Esophagus muscularis mucosa (tissue), 4 donors: ENCODE data around the gene STON2. TPM values are rescaled to one million over a fixed set of nuclear protein-coding genes. Genes with fewer than 3 reads are reported as not detected.

Source experiments
- DNase-seq: peaks from one replicate; pipeline ENCODE4 v3.0.0-alpha.2; 2017; ENCODE audit errors: extremely low spot score
- H3K27ac ChIP-seq, 4 donors: fragments of 200-600 bp; sonication (generic); replicated peaks in 1 of 4; 1 replicate in 3 of 4; 2 replicates in 1 of 4; pipeline ENCODE4 v1.5.1; 2016 to 2019; ENCODE audit warnings: mild to moderate bottlenecking in 1 of 4
- H3K27me3 ChIP-seq, 4 donors: fragments of 200-600 bp; sonication (generic); one replicate each; pipeline versions ENCODE4 v1.5.1 to v1.6.0; 2016 to 2019
- H3K36me3 ChIP-seq, 4 donors: fragments of 200-600 bp; sonication (generic); one replicate each; pipeline ENCODE4 v1.5.1; 2016 to 2019
- H3K4me1 ChIP-seq, 4 donors: fragments of 200-600 bp; sonication (generic); one replicate each; pipeline ENCODE4 v1.5.1; 2016 to 2019
- H3K4me3 ChIP-seq, 4 donors: fragments of 200-600 bp; sonication (generic); 1 replicate in 2 of 4; 2 replicates in 2 of 4; pipeline ENCODE4 v1.5.1; 2016 to 2019; ENCODE audit warnings: mild to moderate bottlenecking in 4 of 4, moderate library complexity in 1 of 4
- H3K9me3 ChIP-seq, 4 donors: fragments of 200-600 bp; sonication (generic); 1 replicate in 3 of 4; 2 replicates in 1 of 4; pipeline ENCODE4 v1.5.1; 2016 to 2019
- CTCF ChIP-seq, 3 experiments: fragments of 200-600 bp in 2 of 3; fragments of 450-650 bp in 1 of 3; sonication (generic) in 2 of 3; IDR thresholded peaks; one replicate each; pipeline ENCODE4 v1.5.1; 2017 to 2019; ENCODE audit warnings: antibody characterized with exemption in 3 of 3, mild to moderate bottlenecking in 2 of 3, moderate library complexity in 1 of 3
- EP300 ChIP-seq: sonication (generic); formaldehyde crosslinking; IDR thresholded peaks from one replicate; pipeline ENCODE4 v1.6.1; 2017; ENCODE audit warnings: antibody characterized with exemption
- POLR2A ChIP-seq: fragments of 450-650 bp; IDR thresholded peaks from one replicate; pipeline ENCODE4 v1.6.1; 2017; ENCODE audit warnings: antibody characterized with exemption, moderate library complexity, mild to moderate bottlenecking, low read depth
- POLR2AphosphoS5 ChIP-seq, 2 donors: sonication (generic); formaldehyde crosslinking; IDR thresholded peaks; one replicate each; pipeline ENCODE4 v1.6.1; 2017; ENCODE audit warnings: antibody characterized with exemption in 2 of 2
- WGBS: methylation state at CpG from one replicate; pipeline ENCODE4 v1.1.5; 2018; 5-methylcytosine and 5-hydroxymethylcytosine counted together
- intact Hi-C: fragments of 100-400 bp; cut with DNase I; formaldehyde crosslinking; loops from one replicate; pipeline ENCODE4 v1.15.1; 2023
- total RNA-seq, 4 donors: library from RNA; depleted of rRNA; stranded (reverse); fragments of >200 nt; gene quantifications; one replicate each; pipeline versions ENCODE4 v1.1.0 to v1.2.1, GENCODE V29; 2016

STON2 gene
- total RNA-seq, 4 donors from 2014 or later: 7.6 to 9.6 (median 8.8) TPM

- no peak for DNase-seq
- H3K4me3 ChIP-seq: no peak overlapping the region
- intact Hi-C loops: no loop called here
- WGBS: 81% methylated on average over 9 of the region's 9 CpGs
- H3K9me3 ChIP-seq: no peaks in the 10 kb centered on the region
- H3K4me1 ChIP-seq: peaks cover 10 to 20% (median 16%) of the 10 kb centered on the region in 4 donors
- no peaks in the 10 kb centered on the region for H3K36me3 ChIP-seq
- no peak overlapping the region for H3K27ac ChIP-seq
- H3K27me3 ChIP-seq: peaks cover 0 to 61% (median 3%) of the 10 kb centered on the region in 4 donors
- TF ChIP-seq POLR2A: no peak
- TF ChIP-seq EP300: no peak
- TF ChIP-seq POLR2AphosphoS5 (IDR thresholded peaks at IDR 0.05): no peak
Observed at GRCh38 chr14:81446279-81447007, 46.3 kb upstream of the STON2 start.

- WGBS: 80% methylated on average over 5 of the region's 5 CpGs
- peaks cover 3 to 6% (median 4%) of the 10 kb centered on the region in 4 donors for H3K4me1 ChIP-seq
- no peak overlapping the region for H3K4me3 ChIP-seq
- DNase-seq: no peak
- no peak overlapping the region for H3K27ac ChIP-seq
- H3K36me3 ChIP-seq: no peaks in the 10 kb centered on the region
- H3K9me3 ChIP-seq: no peaks in the 10 kb centered on the region
- TF ChIP-seq EP300 (no peak), POLR2A (no peak), CTCF (IDR thresholded peaks at IDR 0.05) (no peak), POLR2AphosphoS5 (IDR thresholded peaks at IDR 0.05) (no peak)
- intact Hi-C loops: no loop called here
- peaks cover 0 to 74% (median 22%) of the 10 kb centered on the region in 4 donors for H3K27me3 ChIP-seq
Observed at GRCh38 chr14:81441626-81442134, 41.6 kb upstream of the STON2 start.

- H3K4me3 ChIP-seq: no peak overlapping the region
- intact Hi-C loops: no loop called here
- H3K27ac ChIP-seq: no peak overlapping the region
- peaks cover 0 to 83% (median 24%) of the 10 kb centered on the region in 4 donors for H3K27me3 ChIP-seq
- no peak for DNase-seq
- TF ChIP-seq POLR2AphosphoS5 (IDR thresholded peaks at IDR 0.05) (no peak), EP300 (no peak), POLR2A (no peak), CTCF (IDR thresholded peaks at IDR 0.05) (no peak)
- no peaks in the 10 kb centered on the region for H3K36me3 ChIP-seq
- H3K4me1 ChIP-seq: peaks cover 13 to 21% (median 19%) of the 10 kb centered on the region in 4 donors
- 89% methylated on average over 3 of the region's 3 CpGs for WGBS
- no peaks in the 10 kb centered on the region for H3K9me3 ChIP-seq
Observed at GRCh38 chr14:81440041-81440440, 39.9 kb upstream of the STON2 start.

- no peaks in the 10 kb centered on the region for H3K9me3 ChIP-seq
- no peak overlapping the region for H3K4me3 ChIP-seq
- 57% methylated on average over 4 of the region's 4 CpGs for WGBS
- no peak for DNase-seq
- intact Hi-C loops: no loop called here
- peaks cover 0 to 93% (median 25%) of the 10 kb centered on the region in 4 donors for H3K27me3 ChIP-seq
- peaks cover 13 to 23% (median 20%) of the 10 kb centered on the region in 4 donors for H3K4me1 ChIP-seq
- H3K36me3 ChIP-seq: no peaks in the 10 kb centered on the region
- no peak overlapping the region for H3K27ac ChIP-seq
- TF ChIP-seq EP300 (no peak), POLR2AphosphoS5 (IDR thresholded peaks at IDR 0.05) (no peak), POLR2A (no peak), CTCF (IDR thresholded peaks at IDR 0.05) (no peak)
Observed at GRCh38 chr14:81437244-81437643, 37.1 kb upstream of the STON2 start.

GRCh38 chr14:81436296-81437138, 36.4 kb upstream of the STON2 start:
- no peak for DNase-seq
- H3K4me1 ChIP-seq: peaks cover 13 to 23% (median 20%) of the 10 kb centered on the region in 4 donors
- peak overlapping the region; percentile 60 to 68 (median 64) for H3K4me3 ChIP-seq
- H3K9me3 ChIP-seq: no peaks in the 10 kb centered on the region
- no peaks in the 10 kb centered on the region for H3K36me3 ChIP-seq
- intact Hi-C loops: no loop called here
- no peak for TF ChIP-seq POLR2A
- TF ChIP-seq POLR2AphosphoS5 (IDR thresholded peaks at IDR 0.05): no peak
- TF ChIP-seq CTCF (IDR thresholded peaks at IDR 0.05): no peak
- no peak for TF ChIP-seq EP300
- H3K27me3 ChIP-seq: peaks cover 0 to 94% (median 25%) of the 10 kb centered on the region in 4 donors
- 10% methylated on average over 9 of the region's 79 CpGs for WGBS
- H3K27ac ChIP-seq: peak overlapping the region; percentile 50 to 67 (median 62)
